PC-3 (cell line): ENCODE data around the gene PUDP. TPM values are rescaled to one million over a fixed set of nuclear protein-coding genes. Genes with fewer than 3 reads are reported as not detected.
"Not testable (repeated sequence)": the region's sequence is repeated elsewhere in the genome, so short reads cannot be mapped to it uniquely, and the experiment has no call there.

Experiments
- ATAC-seq: fragments of 200-7000 bp; cut with Tn5 transposase; 2 replicates; pipeline ENCODE4 v1.9.1; 2020; ENCODE audit warnings: mild to moderate bottlenecking, moderate library complexity
- BruUV-seq: library from RNA; stranded (reverse); fragments of 400-500 nt; replicated peaks from 2 replicates; lab custom pipeline; 2021; lab: Mats Ljungman, UMichigan
- CTCF ChIA-PET: fragments of 300-600 bp; sonication (Branson Sonifier 250); formaldehyde crosslinking; loops from one replicate; lab custom pipeline; 2022; ENCODE audit warnings: antibody characterized with exemption; lab: Charles Lee
- POLR2A ChIA-PET: fragments of 300-600 bp; sonication (Branson Sonifier 250); formaldehyde crosslinking; loops from one replicate; lab custom pipeline; 2022; ENCODE audit warnings: antibody characterized with exemption; ENCODE audit not compliant: unreplicated experiment; lab: Charles Lee
- DNase-seq: peaks from one replicate; pipeline ENCODE4 v3.0.0-alpha.2; 2015
- H2AFZ ChIP-seq: fragments of 300-600 bp; sonication (generic); 2 replicates; pipeline ENCODE4 v1.6.0; 2016; ENCODE audit warnings: antibody characterized with exemption, low read length
- H3F3A ChIP-seq: fragments of 300-600 bp; sonication (generic); one replicate; pipeline ENCODE4 v1.6.0; 2017; ENCODE audit warnings: antibody characterized with exemption, low read length, control low read depth, mild to moderate bottlenecking; ENCODE audit not compliant: unreplicated experiment
- H3K27ac ChIP-seq: fragments of 300-600 bp; sonication (generic); 2 replicates; pipeline ENCODE4 v1.5.1; 2016; ENCODE audit warnings: mild to moderate bottlenecking, low read length
- H3K27me3 ChIP-seq: fragments of 300-600 bp; sonication (generic); 2 replicates; pipeline ENCODE4 v1.6.1; 2016; ENCODE audit warnings: low read length, mixed read lengths
- H3K36me3 ChIP-seq: fragments of 300-600 bp; sonication (generic); 2 replicates; pipeline ENCODE4 v1.6.1; 2016; ENCODE audit warnings: low read depth, mixed run types, low read length, mixed read lengths
- H3K4me1 ChIP-seq: fragments of 300-600 bp; sonication (generic); 2 replicates; pipeline ENCODE4 v1.5.1; 2016; ENCODE audit warnings: low read length; ENCODE audit not compliant: insufficient read depth
- H3K4me2 ChIP-seq: fragments of 300-600 bp; sonication (generic); 2 replicates; pipeline ENCODE4 v1.6.0; 2016; ENCODE audit warnings: low read length
- H3K4me3 ChIP-seq: fragments of 300-600 bp; sonication (generic); 2 replicates; pipeline ENCODE4 v1.5.1; 2016; ENCODE audit warnings: mild to moderate bottlenecking, low read length, mixed read lengths
- H3K79me2 ChIP-seq: fragments of 300-600 bp; sonication (generic); 2 replicates; pipeline ENCODE4 v1.6.1; 2017; ENCODE audit warnings: low read length, mixed read lengths
- H3K9ac ChIP-seq: fragments of 300-600 bp; sonication (generic); 2 replicates; pipeline ENCODE4 v1.6.0; 2016; ENCODE audit warnings: mild to moderate bottlenecking, low read length
- H3K9me2 ChIP-seq: fragments of 300-600 bp; sonication (generic); replicated peaks from 2 replicates; pipeline ENCODE4 v1.6.1; 2016; ENCODE audit warnings: mixed run types, low read length, mixed read lengths
- H3K9me3 ChIP-seq: fragments of 300-600 bp; sonication (generic); 2 replicates; pipeline ENCODE4 v1.6.1; 2016; ENCODE audit warnings: low read length, mixed read lengths
- H4K20me1 ChIP-seq: fragments of 300-600 bp; sonication (generic); 2 replicates; pipeline ENCODE4 v1.6.1; 2016; ENCODE audit warnings: low read length, mixed read lengths
- CTCF ChIP-seq: fragments of 300-600 bp; sonication (generic); conservative IDR thresholded peaks from 2 replicates; pipeline ENCODE4 v1.5.1; 2017; ENCODE audit warnings: antibody characterized with exemption, low read depth, mild to moderate bottlenecking, low read length
- EZH2 ChIP-seq: fragments of 300-600 bp; sonication (generic); IDR thresholded peaks from one replicate; pipeline ENCODE4 v1.6.1; 2017; ENCODE audit warnings: antibody characterized with exemption, mild to moderate bottlenecking, low read length; ENCODE audit not compliant: unreplicated experiment
- EZH2phosphoT487 ChIP-seq: fragments of 300-600 bp; sonication (generic); IDR thresholded peaks from 2 replicates; pipeline ENCODE4 v1.6.1; 2018; ENCODE audit warnings: mild to moderate bottlenecking, antibody characterized with exemption, low read length, borderline replicate concordance
- intact Hi-C: fragments of 100-400 bp; cut with micrococcal nuclease; formaldehyde crosslinking; loops from 2 replicates; pipeline ENCODE4 v1.9.0; 2023
- total RNA-seq: library from RNA; depleted of rRNA; stranded (reverse); fragments of >200 nt; gene quantifications from 2 replicates; pipeline ENCODE4 v1.2.3, GENCODE V29; 2014

The PUDP gene
- total RNA-seq, 1 experiment from 2014 or later: 7.6 TPM

DNA sequence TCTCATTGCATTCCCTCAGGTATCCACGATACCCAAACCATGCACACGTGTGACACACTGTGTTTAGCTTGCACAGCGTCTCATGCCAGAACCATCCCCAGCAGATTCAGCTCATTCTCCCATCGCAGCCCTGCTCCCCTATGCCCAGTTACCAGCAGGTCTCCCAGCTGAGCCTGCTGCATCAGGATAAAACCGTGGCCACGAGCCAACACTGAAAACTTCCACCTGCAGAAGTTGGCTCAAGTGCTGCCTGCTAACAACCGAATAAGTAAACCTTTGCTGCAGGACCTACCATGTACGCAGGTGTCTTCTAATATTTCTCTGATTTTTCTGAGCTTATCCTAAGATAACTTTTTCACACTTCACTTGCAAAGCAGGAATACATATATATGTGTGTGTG lies 120.9 kb downstream of the PUDP start:
- TF ChIP-seq EZH2phosphoT487: no peak
- no peak for TF ChIP-seq EZH2
- no peak for TF ChIP-seq CTCF
- POLR2A ChIA-PET: no interaction called here

DNA sequence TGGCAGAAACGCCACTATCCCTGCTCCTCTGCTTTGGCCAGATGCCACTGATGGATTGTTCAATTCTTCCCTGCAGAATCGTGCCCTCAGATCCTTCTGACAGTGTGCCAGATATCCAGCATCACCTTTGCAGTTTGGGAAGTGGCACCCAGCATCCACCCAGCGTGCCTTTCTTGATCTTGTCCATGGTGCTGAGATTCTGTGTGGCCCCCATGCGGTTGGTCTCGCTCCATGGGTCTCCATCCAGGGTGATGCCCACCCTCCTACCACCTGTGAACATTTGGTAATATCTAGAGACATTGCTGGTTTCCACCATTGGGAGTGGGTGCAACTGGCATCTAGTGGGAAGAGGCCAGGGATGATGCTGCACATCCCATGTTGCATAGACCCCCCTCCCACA lies 121.6 kb downstream of the PUDP start:
- H3F3A ChIP-seq, POLR2A ChIA-PET, CTCF ChIA-PET, H3K27me3 ChIP-seq, H3K9me2 ChIP-seq, ATAC-seq, H3K4me3 ChIP-seq, BruUV-seq, H3K36me3 ChIP-seq, H4K20me1 ChIP-seq, DNase-seq, H3K9me3 ChIP-seq, H3K79me2 ChIP-seq, H3K4me1 ChIP-seq, H2AFZ ChIP-seq, H3K27ac ChIP-seq, H3K9ac ChIP-seq, H3K4me2 ChIP-seq, intact Hi-C loops: not testable (repeated sequence)

More for the DNA sequence above, 120.9 kb downstream of the PUDP start:
- no peak overlapping the region for H3K4me2 ChIP-seq
- no peaks in the 10 kb centered on the region for H3K79me2 ChIP-seq
- no TSS peak for BruUV-seq
- H3K9me3 ChIP-seq: no peaks in the 10 kb centered on the region
- H3K9me2 ChIP-seq: no peaks in the 10 kb centered on the region
- H2AFZ ChIP-seq: no peak overlapping the region
- H3K27ac ChIP-seq: no peak overlapping the region
- H3K4me1 ChIP-seq: no peaks in the 10 kb centered on the region
- CTCF ChIA-PET: no interaction called here
- no peak overlapping the region for H3K9ac ChIP-seq
- no peaks in the 10 kb centered on the region for H3K36me3 ChIP-seq
- intact Hi-C loops: no loop called here
- H3K4me3 ChIP-seq: no peak overlapping the region
- ATAC-seq (no peak), DNase-seq (no peak)
- H3K27me3 ChIP-seq: no peaks in the 10 kb centered on the region
- H4K20me1 ChIP-seq: no peaks in the 10 kb centered on the region
- H3F3A ChIP-seq: no peaks in the 10 kb centered on the region

DNA sequence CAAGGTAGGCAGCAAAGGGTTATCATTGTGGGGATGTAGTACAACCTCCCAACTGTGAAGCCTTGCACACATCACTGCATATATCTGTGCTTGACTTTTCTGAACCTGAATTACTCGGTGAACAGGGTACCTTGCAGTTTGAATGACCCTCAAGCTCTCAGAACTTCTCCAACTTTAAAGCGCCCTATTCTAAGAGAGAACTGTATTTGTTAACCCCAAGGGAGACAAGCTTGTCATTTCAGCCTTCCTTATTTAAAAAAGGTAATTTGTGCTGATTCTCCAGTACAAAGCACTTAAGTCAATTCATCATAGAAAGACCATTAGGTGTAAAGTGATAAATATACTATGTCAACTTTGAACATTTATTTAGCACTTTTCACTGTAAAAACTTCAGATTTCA lies 122.5 kb downstream of the PUDP start:
- intact Hi-C loops: no loop called here
- H3K9me2 ChIP-seq: no peaks in the 10 kb centered on the region
- no TSS peak for BruUV-seq
- H3K27ac ChIP-seq: no peak overlapping the region
- CTCF ChIA-PET: no interaction called here
- no peaks in the 10 kb centered on the region for H4K20me1 ChIP-seq
- DNase-seq (no peak), ATAC-seq (no peak)
- H3K27me3 ChIP-seq: no peaks in the 10 kb centered on the region
- H3K4me3 ChIP-seq: no peak overlapping the region
- TF ChIP-seq EZH2phosphoT487: no peak
- TF ChIP-seq EZH2: no peak
- no peak for TF ChIP-seq CTCF
- H3K36me3 ChIP-seq: no peaks in the 10 kb centered on the region
- no peaks in the 10 kb centered on the region for H3F3A ChIP-seq
- no peaks in the 10 kb centered on the region for H3K9me3 ChIP-seq
- H3K9ac ChIP-seq: no peak overlapping the region
- H3K4me2 ChIP-seq: no peak overlapping the region
- H3K4me1 ChIP-seq: no peaks in the 10 kb centered on the region
- POLR2A ChIA-PET: no interaction called here
- H2AFZ ChIP-seq: no peak overlapping the region
- H3K79me2 ChIP-seq: no peaks in the 10 kb centered on the region
